H9 (cell line): ENCODE data around the gene XXYLT1. TPM values are rescaled to one million over a fixed set of nuclear protein-coding genes. Genes with fewer than 3 reads are reported as not detected.

ENCODE experiments used
- DNase-seq: peaks from one replicate; pipeline ENCODE4 v3.0.0-alpha.2; 2017
- H2AFZ ChIP-seq: one replicate; pipeline ENCODE4 v1.6.1; 2013; ENCODE audit warnings: mild to moderate bottlenecking, low read length, control low read depth, moderate library complexity
- H2AK5ac ChIP-seq: 2 replicates; pipeline ENCODE4 v1.6.1; 2013; ENCODE audit warnings: low read length, control low read depth, mixed read lengths; ENCODE audit not compliant: insufficient read length
- H2BK120ac ChIP-seq: one replicate; pipeline ENCODE4 v1.6.1; 2013; ENCODE audit warnings: low read depth, mild to moderate bottlenecking, low read length, control low read depth, inconsistent platforms; ENCODE audit not compliant: poor library complexity, severe bottlenecking
- H2BK12ac ChIP-seq: 2 replicates; pipeline ENCODE4 v1.6.1; 2013; ENCODE audit warnings: low read length, control low read depth, mixed read lengths, low read depth; ENCODE audit not compliant: insufficient read length
- H2BK15ac ChIP-seq: 2 replicates; pipeline ENCODE4 v1.6.1; 2013; ENCODE audit warnings: low read depth, low read length, control low read depth
- H2BK20ac ChIP-seq: one replicate; pipeline ENCODE4 v1.6.1; 2013; ENCODE audit warnings: low read depth, mild to moderate bottlenecking, low read length, control low read depth, inconsistent platforms; ENCODE audit not compliant: poor library complexity, severe bottlenecking
- H2BK5ac ChIP-seq: 2 replicates; pipeline ENCODE4 v1.6.1; 2013; ENCODE audit warnings: low read length, control low read depth, mixed read lengths; ENCODE audit not compliant: insufficient read length
- H3K14ac ChIP-seq: 2 replicates; pipeline ENCODE4 v1.6.1; 2013; ENCODE audit warnings: low read length, control low read depth; ENCODE audit not compliant: insufficient read depth
- H3K18ac ChIP-seq: 2 replicates; pipeline ENCODE4 v1.6.1; 2013; ENCODE audit warnings: low read depth, mild to moderate bottlenecking, mixed read lengths, low read length, control low read depth; ENCODE audit not compliant: insufficient read length
- H3K23ac ChIP-seq: 2 replicates; pipeline ENCODE4 v1.6.1; 2013; ENCODE audit warnings: low read length, control low read depth, mixed read lengths, low read depth; ENCODE audit not compliant: insufficient read length
- H3K23me2 ChIP-seq: 2 replicates; pipeline ENCODE4 v1.6.1; 2013; ENCODE audit warnings: low read depth, mild to moderate bottlenecking, mixed read lengths, low read length, control low read depth; ENCODE audit not compliant: insufficient read length, poor library complexity, severe bottlenecking
- H3K27ac ChIP-seq: 2 replicates; pipeline ENCODE4 v1.5.1; 2013; ENCODE audit warnings: low read length, control low read depth, mixed read lengths, low read depth; ENCODE audit not compliant: insufficient read length
- H3K27me3 ChIP-seq: 2 replicates; pipeline ENCODE4 v1.6.1; 2013; ENCODE audit warnings: low read length, control low read depth, inconsistent platforms; ENCODE audit not compliant: insufficient read depth
- H3K4ac ChIP-seq: 2 replicates; pipeline ENCODE4 v1.6.1; 2013; ENCODE audit warnings: low read depth, mild to moderate bottlenecking, control low read depth, inconsistent platforms, low read length, moderate library complexity
- H3K4me1 ChIP-seq: 2 replicates; pipeline ENCODE4 v1.6.1; 2013; ENCODE audit warnings: low read length, control low read depth, inconsistent platforms; ENCODE audit not compliant: insufficient read depth
- H3K4me2 ChIP-seq: 2 replicates; pipeline ENCODE4 v1.6.1; 2013; ENCODE audit warnings: low read length, control low read depth, mixed read lengths; ENCODE audit not compliant: insufficient read length, insufficient read depth
- H3K56ac ChIP-seq: 2 replicates; pipeline ENCODE4 v1.6.1; 2013; ENCODE audit warnings: low read depth, mild to moderate bottlenecking, mixed read lengths, low read length, control low read depth; ENCODE audit not compliant: insufficient read length
- H3K79me1 ChIP-seq: 2 replicates; pipeline ENCODE4 v1.6.1; 2013; ENCODE audit warnings: low read depth, mild to moderate bottlenecking, moderate library complexity, low read length, control low read depth, inconsistent platforms; ENCODE audit not compliant: insufficient read depth, poor library complexity, severe bottlenecking
- H3K79me2 ChIP-seq: 2 replicates; pipeline ENCODE4 v1.6.1; 2013; ENCODE audit warnings: low read length, control low read depth, inconsistent platforms; ENCODE audit not compliant: insufficient read depth
- H3K9ac ChIP-seq: 2 replicates; pipeline ENCODE4 v1.6.1; 2013; ENCODE audit warnings: low read length, control low read depth, mixed read lengths; ENCODE audit not compliant: insufficient read length; ENCODE audit errors: extremely low read depth
- H3K9me3 ChIP-seq: one replicate; pipeline ENCODE4 v1.6.1; 2013; ENCODE audit warnings: low read depth, low read length, inconsistent platforms; ENCODE audit not compliant: control insufficient read depth
- H3T11ph ChIP-seq: one replicate; pipeline ENCODE4 v1.6.1; 2013; ENCODE audit warnings: mild to moderate bottlenecking, low read length, control low read depth, inconsistent platforms
- H4K20me1 ChIP-seq: one replicate; pipeline ENCODE4 v1.6.1; 2013; ENCODE audit not compliant: control insufficient read depth, insufficient read length, insufficient read depth
- H4K5ac ChIP-seq: 2 replicates; pipeline ENCODE4 v1.6.1; 2013; ENCODE audit warnings: low read depth, mild to moderate bottlenecking, mixed read lengths, low read length, control low read depth; ENCODE audit not compliant: insufficient read length
- H4K8ac ChIP-seq: replicated peaks from 2 replicates; pipeline ENCODE4 v1.6.1; 2013; ENCODE audit warnings: low read length, control low read depth, mixed read lengths, low read depth; ENCODE audit not compliant: insufficient read length
- H4K91ac ChIP-seq: 2 replicates; pipeline ENCODE4 v1.6.1; 2013; ENCODE audit warnings: low read depth, mild to moderate bottlenecking, moderate library complexity, mixed read lengths, low read length, control low read depth; ENCODE audit not compliant: insufficient read length
- H3K27ac Mint-ChIP-seq, 3 experiments: 2 replicates in 2 of 3; 3 replicates in 1 of 3; pipeline ENCODE4 v1.8.0; 2020 to 2021; ENCODE audit warnings: mixed read lengths in 3 of 3, mild to moderate bottlenecking in 1 of 3, moderate library complexity in 1 of 3
- H3K27me3 Mint-ChIP-seq: 2 replicates; pipeline ENCODE4 v1.8.0; 2021; ENCODE audit warnings: low read depth, mild to moderate bottlenecking, moderate library complexity, mixed read lengths
- H3K36me3 Mint-ChIP-seq, 3 experiments: 2 replicates in 2 of 3; 3 replicates in 1 of 3; pipeline ENCODE4 v1.8.0; 2020 to 2021; ENCODE audit warnings: low read depth in 3 of 3, mixed read lengths in 3 of 3; ENCODE audit not compliant: insufficient read depth in 1 of 3
- H3K4me1 Mint-ChIP-seq, 2 experiments: 2 replicates each; pipeline ENCODE4 v1.8.0; 2020; ENCODE audit warnings: mixed read lengths in 2 of 2
- H3K4me3 Mint-ChIP-seq, 2 experiments: 2 replicates in 1 of 2; 3 replicates in 1 of 2; pipeline ENCODE4 v1.8.0; 2020 to 2021; ENCODE audit warnings: mild to moderate bottlenecking in 2 of 2, mixed read lengths in 2 of 2, moderate library complexity in 1 of 2
- H3K9me3 Mint-ChIP-seq, 2 experiments: 2 replicates in 1 of 2; 3 replicates in 1 of 2; pipeline ENCODE4 v1.8.0; 2020; ENCODE audit warnings: mild to moderate bottlenecking in 2 of 2, mixed read lengths in 2 of 2, moderate library complexity in 1 of 2
- CTCF ChIP-seq: fragments of 200-600 bp; sonication (generic); conservative IDR thresholded peaks from 3 replicates; pipeline ENCODE4 v1.8.0; 2021; ENCODE audit warnings: antibody characterized with exemption, mild to moderate bottlenecking
- WGBS: extraction: QIAGEN DNeasy Blood & Tissue Kit; methylation state at CpG from one replicate; pipeline ENCODE4 v1.1.7; 2013; ENCODE audit warnings: missing lambda C conversion rate, low lambda C conversion rate, mixed read lengths; ENCODE audit not compliant: insufficient read length; ENCODE audit errors: extremely low coverage; 5-methylcytosine and 5-hydroxymethylcytosine counted together
- total RNA-seq: library from RNA; stranded (reverse); gene quantifications from 2 replicates; pipeline ENCODE4 v1.2.1, GENCODE V29; 2021

XXYLT1 gene
- total RNA-seq, 1 experiment from 2014 or later: 22.7 TPM

DNA sequence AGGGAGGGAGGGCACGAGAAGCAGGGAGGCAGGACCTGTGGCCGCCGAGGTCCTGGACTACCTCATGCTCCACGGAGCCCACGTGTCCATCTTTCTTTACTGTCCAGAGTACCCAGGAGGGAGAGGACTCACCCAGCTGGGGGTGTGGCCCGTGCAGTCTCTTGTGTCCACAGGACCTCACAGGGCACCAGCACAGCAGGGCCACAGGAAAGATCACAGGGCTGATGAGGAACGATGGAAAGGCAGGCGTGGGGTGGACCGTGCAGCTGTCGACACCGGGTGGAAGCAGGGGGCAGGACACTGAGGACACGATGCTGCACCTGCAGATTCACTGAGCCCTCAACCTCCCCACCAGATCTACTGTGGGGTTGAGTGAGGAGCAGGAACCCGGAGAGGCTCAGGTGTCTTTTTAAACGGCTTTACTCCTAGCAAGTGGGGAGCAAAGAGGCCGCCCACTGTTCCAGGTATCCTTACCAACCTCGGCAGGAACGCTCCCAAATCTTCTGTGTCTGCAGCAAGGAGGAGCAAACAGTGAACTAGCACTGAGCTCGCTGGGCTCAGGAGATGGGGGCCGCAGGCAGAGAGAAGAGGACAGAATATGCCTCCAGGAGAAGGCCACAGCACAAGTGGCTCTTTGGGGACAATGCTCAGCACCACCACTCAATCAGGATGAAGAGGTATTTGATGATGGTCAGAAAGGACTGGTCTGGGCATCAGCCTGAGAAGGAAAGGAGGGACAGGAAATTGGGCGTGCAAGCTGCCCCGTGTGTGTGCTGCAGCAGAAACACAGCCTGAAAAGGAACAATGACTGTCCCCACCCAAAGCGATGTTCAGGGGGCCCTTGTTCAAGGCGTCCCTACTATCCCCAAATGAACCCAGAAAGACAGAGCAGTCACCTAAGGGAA is 198.8 kb downstream of the XXYLT1 start:
- Histone ChIP-seq H3K4me2 (no peak overlapping the region), H4K20me1 (no peaks in the 10 kb centered on the region), H2BK5ac (no peak overlapping the region), H3K79me2 (peaks cover 2% of the 10 kb centered on the region; the same call in 1 of the 2 replicates), H2BK12ac (no peak overlapping the region), H2AFZ (no peak overlapping the region), H3K27ac (no peak overlapping the region), H3K79me1 (no peaks in the 10 kb centered on the region), H4K91ac (no peak overlapping the region), H3K9me3 (no peaks in the 10 kb centered on the region), H2BK20ac (no peak overlapping the region), H2BK15ac (no peak overlapping the region), H3K9ac (no peak overlapping the region), H3K14ac (no peak overlapping the region), H3K23me2 (no peaks in the 10 kb centered on the region), H2AK5ac (no peak overlapping the region), H3K27me3 (no peaks in the 10 kb centered on the region), H3K23ac (no peak overlapping the region), H3K4ac (no peak overlapping the region), H3K18ac (no peak overlapping the region), H3T11ph (no peak overlapping the region), H4K8ac (no peak overlapping the region), H3K4me1 (no peaks in the 10 kb centered on the region), H3K56ac (no peak overlapping the region), H2BK120ac (no peak overlapping the region), H4K5ac (no peak overlapping the region)
- WGBS: no CpG with 5 or more reads among the region's 23 CpGs
- DNase-seq: no peak
- Mint-ChIP-seq H3K9me3 (no peaks in the 10 kb centered on the region), H3K4me3 (no peak overlapping the region), H3K27ac (no peak overlapping the region; a peak in 1 of 7 replicates), H3K27me3 (no peaks in the 10 kb centered on the region), H3K36me3 (peaks cover 18 to 24% (median 22%) of the 10 kb centered on the region in 3 experiments; a peak in 6 of 7 replicates), H3K4me1 (no peaks in the 10 kb centered on the region; a peak in 1 of 4 replicates)
- TF ChIP-seq CTCF: no peak
